ENCODE measurements around the gene OBI1.

OBI1 gene

GRCh38 chr13:78636495-78636894 is 22.5 kb downstream of the OBI1 start:
- Histone ChIP-seq H3K9me3 (ENCODE audit: low read length) (no peaks in the 10 kb centered on the region), H3K79me2 (ENCODE audit: insufficient read depth, low read length) (no peaks in the 10 kb centered on the region), H3K27ac (ENCODE audit: low read depth, low read length, poor library complexity, severe bottlenecking) (no peak overlapping the region), H3F3A (ENCODE audit: insufficient read depth, low read length) (no peaks in the 10 kb centered on the region), H3K4me1 (ENCODE audit: insufficient read depth, low read length, severe bottlenecking) (no peaks in the 10 kb centered on the region), H2AFZ (ENCODE audit: low read length) (no peak overlapping the region), H4K20me1 (ENCODE audit: insufficient read depth, low read length) (no peaks in the 10 kb centered on the region), H3K4me3 (ENCODE audit: low read depth, low read length, poor library complexity, severe bottlenecking) (no peak overlapping the region), H3K27me3 (ENCODE audit: insufficient read depth, low read length) (no peaks in the 10 kb centered on the region), H3K9me2 (ENCODE audit: low read depth, low read length) (no peaks in the 10 kb centered on the region), H3K9ac (ENCODE audit: low read length) (no peak overlapping the region), H3K36me3 (ENCODE audit: insufficient read depth, low read length) (peaks cover 91% of the 10 kb centered on the region), H3K4me2 (ENCODE audit: low read length) (no peak overlapping the region)
- TF ChIP-seq CTCF (IDR thresholded peaks at IDR 0.05; ENCODE audit: low read length): no peak
- no peak for TF ChIP-seq EZH2 (IDR thresholded peaks at IDR 0.05; ENCODE audit: borderline replicate concordance, low read length)

- TF ChIP-seq EZH2 (IDR thresholded peaks at IDR 0.05; ENCODE audit: borderline replicate concordance, low read length) (no peak), CTCF (IDR thresholded peaks at IDR 0.05; ENCODE audit: low read length) (no peak)
- Histone ChIP-seq H3K4me2 (ENCODE audit: low read length) (no peak overlapping the region), H3F3A (ENCODE audit: insufficient read depth, low read length) (no peaks in the 10 kb centered on the region), H3K9ac (ENCODE audit: low read length) (no peak overlapping the region), H3K27me3 (ENCODE audit: insufficient read depth, low read length) (no peaks in the 10 kb centered on the region), H3K4me1 (ENCODE audit: insufficient read depth, low read length, severe bottlenecking) (no peaks in the 10 kb centered on the region), H2AFZ (ENCODE audit: low read length) (no peak overlapping the region), H3K36me3 (ENCODE audit: insufficient read depth, low read length) (peaks cover 99% of the 10 kb centered on the region), H3K9me2 (ENCODE audit: low read depth, low read length) (no peaks in the 10 kb centered on the region), H3K4me3 (ENCODE audit: low read depth, low read length, poor library complexity, severe bottlenecking) (no peak overlapping the region), H3K9me3 (ENCODE audit: low read length) (no peaks in the 10 kb centered on the region), H3K27ac (ENCODE audit: low read depth, low read length, poor library complexity, severe bottlenecking) (no peak overlapping the region), H3K79me2 (ENCODE audit: insufficient read depth, low read length) (no peaks in the 10 kb centered on the region), H4K20me1 (ENCODE audit: insufficient read depth, low read length) (no peaks in the 10 kb centered on the region)
Measured at GRCh38 chr13:78632996-78633395, 26.0 kb downstream of the OBI1 start.

- Histone ChIP-seq H4K20me1 (ENCODE audit: insufficient read depth, low read length) (no peaks in the 10 kb centered on the region), H3K79me2 (ENCODE audit: insufficient read depth, low read length) (no peaks in the 10 kb centered on the region), H3F3A (ENCODE audit: insufficient read depth, low read length) (no peaks in the 10 kb centered on the region), H3K9me3 (ENCODE audit: low read length) (no peaks in the 10 kb centered on the region), H3K4me3 (ENCODE audit: low read depth, low read length, poor library complexity, severe bottlenecking) (no peak overlapping the region), H3K4me1 (ENCODE audit: insufficient read depth, low read length, severe bottlenecking) (no peaks in the 10 kb centered on the region), H3K9me2 (ENCODE audit: low read depth, low read length) (no peaks in the 10 kb centered on the region), H3K36me3 (ENCODE audit: insufficient read depth, low read length) (peaks cover 93% of the 10 kb centered on the region), H3K27ac (ENCODE audit: low read depth, low read length, poor library complexity, severe bottlenecking) (no peak overlapping the region), H3K9ac (ENCODE audit: low read length) (no peak overlapping the region), H3K27me3 (ENCODE audit: insufficient read depth, low read length) (no peaks in the 10 kb centered on the region), H2AFZ (ENCODE audit: low read length) (no peak overlapping the region), H3K4me2 (ENCODE audit: low read length) (no peak overlapping the region)
- TF ChIP-seq EZH2 (IDR thresholded peaks at IDR 0.05; ENCODE audit: borderline replicate concordance, low read length) (no peak), CTCF (IDR thresholded peaks at IDR 0.05; ENCODE audit: low read length) (no peak)
Measured at GRCh38 chr13:78631077-78631476, 27.9 kb downstream of the OBI1 start.
